AG09309 (cell line): ENCODE results near the gene TMEM131.

Source experiments
- DNase-seq: peaks from one replicate; pipeline ENCODE4 v3.0.0-alpha.2; 2010; ENCODE audit warnings: low read depth
- H3K4me3 ChIP-seq: 2 replicates; pipeline ENCODE4 v1.5.1; 2011; ENCODE audit warnings: mild to moderate bottlenecking, low read depth, low read length, moderate library complexity; ENCODE audit not compliant: control insufficient read depth
- TF ChIP-seq, protein P1 (sequence below): IDR thresholded peaks from 2 replicates; pipeline ENCODE4 v1.5.1; 2011; ENCODE audit warnings: mild to moderate bottlenecking, low read depth, low read length, inconsistent platforms; ENCODE audit not compliant: insufficient read depth, control insufficient read depth; ENCODE audit errors: missing control alignments

TMEM131 gene

DNA sequence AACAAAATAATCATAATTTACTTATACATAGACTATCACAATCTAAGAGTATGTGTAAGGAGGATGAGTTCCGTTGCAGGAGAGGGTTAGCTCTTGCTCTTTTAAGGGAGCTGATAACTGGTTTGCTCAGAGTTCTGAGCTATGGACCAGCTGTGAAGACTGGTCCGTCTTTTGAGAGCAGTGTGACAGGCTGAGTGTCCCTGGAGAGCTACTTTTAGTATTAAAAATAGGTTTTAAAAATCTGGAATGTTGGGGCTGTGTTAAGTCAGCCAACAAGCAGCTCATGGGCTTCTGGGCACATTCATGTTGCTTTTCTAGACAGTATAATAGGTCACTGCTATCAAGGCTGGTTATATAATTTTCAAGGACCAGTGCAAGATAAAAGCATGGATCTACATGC, 41.5 kb upstream of the TMEM131 start:
- TF ChIP-seq, protein P1, sequence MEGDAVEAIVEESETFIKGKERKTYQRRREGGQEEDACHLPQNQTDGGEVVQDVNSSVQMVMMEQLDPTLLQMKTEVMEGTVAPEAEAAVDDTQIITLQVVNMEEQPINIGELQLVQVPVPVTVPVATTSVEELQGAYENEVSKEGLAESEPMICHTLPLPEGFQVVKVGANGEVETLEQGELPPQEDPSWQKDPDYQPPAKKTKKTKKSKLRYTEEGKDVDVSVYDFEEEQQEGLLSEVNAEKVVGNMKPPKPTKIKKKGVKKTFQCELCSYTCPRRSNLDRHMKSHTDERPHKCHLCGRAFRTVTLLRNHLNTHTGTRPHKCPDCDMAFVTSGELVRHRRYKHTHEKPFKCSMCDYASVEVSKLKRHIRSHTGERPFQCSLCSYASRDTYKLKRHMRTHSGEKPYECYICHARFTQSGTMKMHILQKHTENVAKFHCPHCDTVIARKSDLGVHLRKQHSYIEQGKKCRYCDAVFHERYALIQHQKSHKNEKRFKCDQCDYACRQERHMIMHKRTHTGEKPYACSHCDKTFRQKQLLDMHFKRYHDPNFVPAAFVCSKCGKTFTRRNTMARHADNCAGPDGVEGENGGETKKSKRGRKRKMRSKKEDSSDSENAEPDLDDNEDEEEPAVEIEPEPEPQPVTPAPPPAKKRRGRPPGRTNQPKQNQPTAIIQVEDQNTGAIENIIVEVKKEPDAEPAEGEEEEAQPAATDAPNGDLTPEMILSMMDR: no peak
- no peak overlapping the region for H3K4me3 ChIP-seq
- no peak for DNase-seq

DNA sequence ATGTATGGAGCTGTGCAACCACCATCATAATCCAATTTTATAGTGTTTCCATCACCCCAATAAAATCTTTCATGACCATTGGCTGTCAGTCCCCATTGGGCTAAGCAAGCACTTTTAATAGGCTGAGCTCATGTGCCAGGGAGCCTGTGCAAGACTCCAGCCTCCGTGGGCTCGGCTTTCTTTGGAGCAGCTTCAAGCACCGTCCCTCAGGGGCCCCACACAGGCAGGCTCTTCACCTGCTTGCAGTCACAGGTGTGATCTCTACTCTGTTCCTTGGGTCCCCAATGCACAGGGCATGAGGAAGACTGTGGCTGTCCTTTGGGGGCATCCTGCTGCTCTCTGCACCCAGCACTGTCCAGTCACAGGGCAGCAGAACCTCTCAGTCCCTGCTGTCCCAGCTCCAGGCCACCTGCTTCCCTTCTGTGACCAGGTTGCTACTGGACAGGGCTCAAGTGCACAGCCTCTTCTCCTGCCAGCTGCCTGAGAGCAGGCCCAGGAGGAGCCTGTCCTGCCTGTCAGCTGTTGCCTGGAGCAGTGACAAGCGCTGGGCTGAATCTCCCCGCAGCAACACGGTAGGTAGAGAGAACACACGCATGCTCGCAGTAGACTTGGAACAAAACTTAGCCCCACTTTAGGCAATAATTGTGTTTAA, 40.7 kb upstream of the TMEM131 start:
- TF ChIP-seq, protein P1: no peak
- no peak overlapping the region for H3K4me3 ChIP-seq
- no peak for DNase-seq

DNA sequence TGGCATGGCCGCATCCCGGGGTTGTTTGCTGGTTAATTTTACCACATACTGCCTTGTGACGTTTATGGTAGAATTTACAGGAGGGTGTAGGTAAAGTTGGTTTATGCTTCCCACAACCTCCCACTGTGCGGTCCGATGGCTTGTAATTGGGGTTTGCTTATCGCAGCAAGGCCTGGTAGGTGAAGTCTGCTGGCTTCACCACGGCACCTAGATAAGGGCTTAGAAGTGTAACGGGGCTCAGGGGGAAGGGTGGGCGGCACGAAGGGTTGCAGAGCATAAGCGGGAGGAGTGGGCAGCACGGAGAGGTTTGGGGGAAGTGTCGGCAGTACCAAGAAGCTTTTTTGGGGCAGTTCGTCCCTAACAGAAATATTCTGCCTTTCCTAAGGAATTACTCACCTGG, 39.0 kb upstream of the TMEM131 start:
- DNase-seq: no peak
- no peak overlapping the region for H3K4me3 ChIP-seq
- TF ChIP-seq, protein P1: no peak

DNA sequence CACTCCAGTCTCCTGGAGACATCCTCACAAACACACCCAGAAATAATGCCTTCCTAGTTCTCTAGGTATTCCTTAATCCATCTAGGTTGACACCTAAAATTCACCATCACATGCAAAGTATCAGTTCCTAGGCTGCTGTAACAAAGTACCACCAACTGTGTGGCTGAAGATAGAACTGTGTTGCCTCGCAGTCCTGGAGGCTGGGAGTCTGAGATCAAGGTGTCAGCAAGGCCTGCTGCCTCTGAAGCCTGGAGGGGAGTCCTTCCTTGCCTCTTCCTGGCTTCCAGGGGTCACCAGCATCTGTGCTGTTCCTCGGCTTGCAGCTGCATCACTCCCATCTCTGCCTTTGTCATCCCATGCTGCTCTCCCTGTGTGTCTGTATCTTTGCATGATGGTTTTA, 36.3 kb upstream of the TMEM131 start:
- no peak for DNase-seq
- TF ChIP-seq, protein P1: no peak
- no peak overlapping the region for H3K4me3 ChIP-seq

DNA sequence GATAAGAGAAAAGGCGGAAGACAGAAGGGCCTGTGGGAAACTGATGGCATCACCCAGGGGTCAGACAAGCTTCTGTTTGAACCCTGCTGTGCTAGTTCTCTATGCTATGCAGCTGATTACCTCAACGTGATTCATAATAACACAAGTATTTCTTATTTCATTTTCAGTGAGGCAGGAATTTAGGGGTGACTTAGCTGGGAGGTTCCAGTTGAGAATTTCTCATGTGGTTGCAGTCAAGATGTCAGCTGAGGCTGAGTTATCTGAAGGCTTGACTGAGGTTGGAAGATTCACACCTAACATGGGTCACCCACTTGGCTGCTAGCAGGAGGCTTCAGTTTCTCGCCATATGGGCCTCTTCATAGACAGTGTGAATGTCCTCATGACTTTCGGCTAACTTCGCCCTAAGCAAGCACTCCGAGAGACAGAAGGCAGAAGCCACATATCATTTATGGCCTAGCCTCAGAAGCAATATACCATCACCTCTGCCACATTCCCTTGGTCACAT, 34.0 kb upstream of the TMEM131 start:
- H3K4me3 ChIP-seq: no peak overlapping the region
- no peak for DNase-seq
- TF ChIP-seq, protein P1: no peak

DNA sequence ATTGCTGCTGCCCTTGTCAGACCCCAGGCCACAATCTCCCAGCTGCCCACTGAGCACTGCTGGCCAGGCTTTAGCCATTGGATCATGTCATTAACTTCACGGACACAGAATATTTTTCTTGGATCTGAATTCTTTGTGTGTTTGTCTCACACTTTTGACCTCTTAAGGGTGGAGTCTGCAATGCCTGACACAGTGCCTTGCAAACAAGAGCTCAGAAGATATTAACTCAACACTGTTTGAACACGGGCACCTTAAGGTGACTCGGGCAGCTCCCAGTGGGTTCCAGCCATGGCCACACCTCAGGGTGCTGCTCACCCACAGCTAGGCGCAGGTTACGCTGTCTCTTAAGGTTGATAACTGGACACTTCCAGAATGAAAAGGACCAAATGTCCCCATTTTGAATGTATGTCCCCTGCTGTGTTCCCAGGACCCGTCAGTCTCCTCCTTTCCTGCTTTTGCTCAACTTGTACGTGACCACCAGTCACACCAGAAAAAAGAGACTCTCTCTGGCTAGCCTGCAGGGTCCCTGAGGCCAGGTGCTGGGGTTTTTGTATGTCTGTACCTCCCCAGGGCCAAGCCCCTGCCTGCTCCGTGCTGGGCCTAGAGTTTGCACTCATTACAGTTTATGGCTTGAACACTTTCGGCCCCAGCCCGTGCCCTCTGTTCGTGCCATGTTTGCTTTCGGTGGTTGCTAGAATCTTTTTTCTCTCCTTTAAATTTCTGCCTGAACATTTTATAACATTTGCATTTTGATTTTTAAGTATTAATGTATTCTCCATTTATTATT, 33.4 kb upstream of the TMEM131 start:
- no peak for DNase-seq
- H3K4me3 ChIP-seq: no peak overlapping the region
- TF ChIP-seq, protein P1: no peak
